Inferior parietal cortex (tissue), 1 donor: Measurements from ENCODE around the gene PLEKHA6.
"Not testable (repeated sequence)": the region's sequence is repeated elsewhere in the genome, so short reads cannot be mapped to it uniquely, and the experiment has no call there.

Experiments used
- DNase-seq: peaks from one replicate; pipeline ENCODE4 v3.0.0-alpha.2; 2016; ENCODE audit errors: extremely low spot score

Gene PLEKHA6

GRCh38 chr1:204337583-204337982, 22.1 kb downstream of the PLEKHA6 start:
- DNase-seq: no peak

GRCh38 chr1:204337036-204337429, 22.7 kb downstream of the PLEKHA6 start:
- DNase-seq: no peak

- no peak for DNase-seq
Measured at GRCh38 chr1:204336421-204337035, 23.2 kb downstream of the PLEKHA6 start.

- DNase-seq: no peak
Measured at GRCh38 chr1:204335533-204335932, 24.2 kb downstream of the PLEKHA6 start.

- DNase-seq: no peak
Measured at GRCh38 chr1:204335085-204335484, 24.6 kb downstream of the PLEKHA6 start.

- no peak for DNase-seq
Measured at GRCh38 chr1:204334455-204334854, 25.3 kb downstream of the PLEKHA6 start.

GRCh38 chr1:204333427-204333826, 26.3 kb downstream of the PLEKHA6 start:
- no peak for DNase-seq

- DNase-seq: no peak
Measured at GRCh38 chr1:204331847-204332487, 27.8 kb downstream of the PLEKHA6 start.

GRCh38 chr1:204331275-204331674, 28.5 kb downstream of the PLEKHA6 start:
- DNase-seq: no peak

GRCh38 chr1:204327870-204328269, 31.9 kb downstream of the PLEKHA6 start:
- DNase-seq: not testable (repeated sequence)

GRCh38 chr1:204327359-204327758, 32.4 kb downstream of the PLEKHA6 start:
- no peak for DNase-seq

- no peak for DNase-seq
Measured at GRCh38 chr1:204326771-204327300, 32.9 kb downstream of the PLEKHA6 start.

GRCh38 chr1:204325944-204326343, 33.8 kb downstream of the PLEKHA6 start:
- no peak for DNase-seq

GRCh38 chr1:204323887-204324286, 35.8 kb downstream of the PLEKHA6 start:
- DNase-seq: no peak

GRCh38 chr1:204322339-204322868, 37.3 kb downstream of the PLEKHA6 start:
- no peak for DNase-seq

GRCh38 chr1:204321665-204322064, 38.1 kb downstream of the PLEKHA6 start:
- DNase-seq: no peak

- no peak for DNase-seq
Measured at GRCh38 chr1:204321051-204321450, 38.7 kb downstream of the PLEKHA6 start.

- DNase-seq: no peak
Measured at GRCh38 chr1:204320382-204320804, 39.3 kb downstream of the PLEKHA6 start.

GRCh38 chr1:204319462-204319861, 40.3 kb downstream of the PLEKHA6 start:
- DNase-seq: no peak

- DNase-seq: no peak
Measured at GRCh38 chr1:204319027-204319426, 40.7 kb downstream of the PLEKHA6 start.

GRCh38 chr1:204318324-204318723, 41.4 kb downstream of the PLEKHA6 start:
- DNase-seq: no peak

- DNase-seq: no peak
Measured at GRCh38 chr1:204317170-204317569, 42.6 kb downstream of the PLEKHA6 start.

- DNase-seq: no peak
Measured at GRCh38 chr1:204316164-204316563, 43.6 kb downstream of the PLEKHA6 start.
